ENCODE data around the gene CASP3. TPM values are rescaled to one million over a fixed set of nuclear protein-coding genes. Genes with fewer than 3 reads are reported as not detected.
"Not testable (repeated sequence)": the region's sequence is repeated elsewhere in the genome, so short reads cannot be mapped to it uniquely, and the experiment has no call there.

Gene CASP3
- total and polyA plus RNA-seq, 12 donors: 8.5 to 44.5 (median 19.4) TPM

DNA sequence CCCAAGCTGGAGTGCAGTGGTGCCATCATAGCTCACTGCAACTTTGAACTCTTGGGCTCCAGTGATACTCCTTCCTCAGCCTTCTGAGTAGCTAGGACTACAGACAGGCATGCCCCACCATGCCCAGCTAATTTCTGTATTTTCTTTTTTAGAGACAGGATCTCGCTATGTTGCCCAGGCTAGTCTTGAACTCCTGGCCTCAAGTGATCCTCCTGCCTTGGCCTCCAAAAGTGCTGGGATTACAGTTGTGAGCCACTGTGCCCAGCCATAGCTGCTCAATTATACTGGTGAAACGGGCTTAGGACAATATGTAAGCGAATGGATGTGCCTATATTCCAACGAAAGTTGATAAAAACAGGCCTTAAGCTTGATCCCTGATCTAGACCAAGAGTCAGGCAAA lies 13.1 kb downstream of the CASP3 start:
- peaks cover 0 to 51% of the 10 kb centered on the region in 2 donors for H3K36me3 ChIP-seq (replicated peaks in 1 of 2)
- H3K4me3 ChIP-seq: no peak overlapping the region
- intact Hi-C loops (cut with DNase I): no loop called here
- no peak overlapping the region for H3K27ac ChIP-seq
- TF ChIP-seq, protein P1, sequence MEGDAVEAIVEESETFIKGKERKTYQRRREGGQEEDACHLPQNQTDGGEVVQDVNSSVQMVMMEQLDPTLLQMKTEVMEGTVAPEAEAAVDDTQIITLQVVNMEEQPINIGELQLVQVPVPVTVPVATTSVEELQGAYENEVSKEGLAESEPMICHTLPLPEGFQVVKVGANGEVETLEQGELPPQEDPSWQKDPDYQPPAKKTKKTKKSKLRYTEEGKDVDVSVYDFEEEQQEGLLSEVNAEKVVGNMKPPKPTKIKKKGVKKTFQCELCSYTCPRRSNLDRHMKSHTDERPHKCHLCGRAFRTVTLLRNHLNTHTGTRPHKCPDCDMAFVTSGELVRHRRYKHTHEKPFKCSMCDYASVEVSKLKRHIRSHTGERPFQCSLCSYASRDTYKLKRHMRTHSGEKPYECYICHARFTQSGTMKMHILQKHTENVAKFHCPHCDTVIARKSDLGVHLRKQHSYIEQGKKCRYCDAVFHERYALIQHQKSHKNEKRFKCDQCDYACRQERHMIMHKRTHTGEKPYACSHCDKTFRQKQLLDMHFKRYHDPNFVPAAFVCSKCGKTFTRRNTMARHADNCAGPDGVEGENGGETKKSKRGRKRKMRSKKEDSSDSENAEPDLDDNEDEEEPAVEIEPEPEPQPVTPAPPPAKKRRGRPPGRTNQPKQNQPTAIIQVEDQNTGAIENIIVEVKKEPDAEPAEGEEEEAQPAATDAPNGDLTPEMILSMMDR (IDR thresholded peaks at IDR 0.05): no peak
- peaks cover 13 to 18% of the 10 kb centered on the region in 2 donors for H3K4me1 ChIP-seq (replicated peaks in 1 of 2)
- WGBS, 4 donors: 94 to 98% (median 95%) methylated on average over 4 of the region's 4 CpGs
- DNase-seq: no peak
- no peaks in the 10 kb centered on the region for H3K27me3 ChIP-seq
- H3K9me3 ChIP-seq (replicated peaks in 1 of 3): no peaks in the 10 kb centered on the region

DNA sequence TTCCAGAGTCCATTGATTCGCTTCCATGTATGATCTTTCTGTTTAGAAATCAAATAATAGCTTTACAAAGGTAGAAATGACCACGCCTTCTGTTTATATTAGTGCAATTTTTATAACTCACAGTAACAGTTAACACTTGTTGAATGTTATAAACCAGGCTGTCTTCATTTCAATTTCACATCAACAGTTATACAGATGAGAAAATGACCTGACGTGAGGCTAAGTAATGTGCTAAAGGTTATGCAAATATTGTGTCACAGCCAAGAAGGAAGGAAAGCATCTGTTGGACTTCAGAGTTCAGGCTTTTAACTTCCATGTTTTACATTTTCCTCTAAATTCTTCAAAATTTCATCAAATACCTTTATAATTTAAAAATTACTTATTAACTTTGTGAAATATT lies 13.9 kb downstream of the CASP3 start:
- H3K27me3 ChIP-seq: no peaks in the 10 kb centered on the region

DNA sequence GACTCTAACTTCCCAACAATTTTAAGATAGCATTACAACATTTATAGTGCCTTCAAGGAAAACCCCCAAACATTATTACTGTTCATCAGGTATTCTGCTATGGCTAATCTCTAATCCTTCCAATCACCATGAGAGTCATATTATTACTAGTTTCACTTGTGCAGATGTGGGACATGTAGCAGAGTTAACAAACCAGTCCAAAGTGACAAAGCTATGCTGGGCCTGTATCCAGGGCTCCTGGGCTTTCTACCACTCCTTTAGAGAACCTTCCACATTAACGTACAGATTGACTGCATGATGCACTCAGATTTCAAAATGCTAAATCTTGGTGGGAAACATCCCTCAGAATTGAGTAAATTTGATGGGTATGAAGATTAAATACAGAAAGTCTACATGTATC lies 16.4 kb downstream of the CASP3 start:
- WGBS, 4 donors: 83 to 100% (median 90%) methylated on average over 1 of the region's 1 CpG
- H3K36me3 ChIP-seq (replicated peaks in 1 of 2): peaks cover 0 to 77% of the 10 kb centered on the region in 2 donors

More for the DNA sequence above, 13.9 kb downstream of the CASP3 start:
- no peak for DNase-seq
- peaks cover 13 to 15% of the 10 kb centered on the region in 2 donors for H3K4me1 ChIP-seq (replicated peaks in 1 of 2)
- TF ChIP-seq, protein P1 (IDR thresholded peaks at IDR 0.05): no peak
- no peak for TF ChIP-seq POLR2A (IDR thresholded peaks at IDR 0.05)
- no peak overlapping the region for H3K4me3 ChIP-seq
- 66 to 88% (median 79%) methylated on average over 3 of the region's 3 CpGs for whole genome bisulfite sequencing, 4 donors
- no peaks in the 10 kb centered on the region for H3K9me3 ChIP-seq (replicated peaks in 1 of 3)
- no peak overlapping the region for H3K27ac ChIP-seq
- intact Hi-C loops (cut with DNase I): no loop called here
- H3K36me3 ChIP-seq (replicated peaks in 1 of 2): peaks cover 0 to 58% of the 10 kb centered on the region in 2 donors

DNA sequence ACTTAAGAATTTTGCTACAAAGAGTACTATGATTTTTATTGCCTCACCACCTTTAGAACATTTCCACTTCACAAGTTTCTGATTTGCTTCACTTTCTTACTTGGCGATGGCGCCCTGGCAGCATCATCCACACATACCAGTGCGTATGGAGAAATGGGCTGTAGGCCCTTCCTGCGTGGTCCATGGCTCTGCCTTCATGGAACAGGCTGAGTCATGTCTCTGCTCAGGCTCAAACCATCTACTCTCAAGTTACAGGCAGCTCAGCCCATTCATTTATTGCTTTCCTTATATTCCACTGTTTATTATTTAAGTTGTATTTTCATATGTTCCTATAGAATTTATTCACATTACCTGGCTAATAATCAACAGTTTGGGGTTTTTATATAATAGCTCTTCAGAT lies 21.1 kb downstream of the CASP3 start:
- intact Hi-C loops (cut with DNase I): no loop called here
- 97 to 99% (median 97%) methylated on average over 4 of the region's 4 CpGs for WGBS, 4 donors
- no peak overlapping the region for H3K27ac ChIP-seq
- no peak for TF ChIP-seq POLR2A (IDR thresholded peaks at IDR 0.05)
- TF ChIP-seq, protein P1 (IDR thresholded peaks at IDR 0.05): no peak
- H3K4me3 ChIP-seq: no peak overlapping the region
- no peaks in the 10 kb centered on the region for H3K9me3 ChIP-seq (replicated peaks in 1 of 3)
- no peaks in the 10 kb centered on the region for H3K27me3 ChIP-seq
- peaks cover 0 to 4% of the 10 kb centered on the region in 2 donors for H3K4me1 ChIP-seq (replicated peaks in 1 of 2)
- no peak for DNase-seq
- peaks cover 0 to 51% of the 10 kb centered on the region in 2 donors for H3K36me3 ChIP-seq (replicated peaks in 1 of 2)

More for the DNA sequence above, 16.4 kb downstream of the CASP3 start:
- intact Hi-C loops (cut with DNase I): no loop called here
- H3K9me3 ChIP-seq (replicated peaks in 1 of 3): no peaks in the 10 kb centered on the region
- peaks cover 0 to 4% of the 10 kb centered on the region in 2 donors for H3K4me1 ChIP-seq (replicated peaks in 1 of 2)
- no peaks in the 10 kb centered on the region for H3K27me3 ChIP-seq
- DNase-seq: no peak
- TF ChIP-seq, protein P1 (IDR thresholded peaks at IDR 0.05): no peak
- no peak for TF ChIP-seq POLR2A (IDR thresholded peaks at IDR 0.05)
- H3K4me3 ChIP-seq: no peak overlapping the region
- no peak overlapping the region for H3K27ac ChIP-seq

DNA sequence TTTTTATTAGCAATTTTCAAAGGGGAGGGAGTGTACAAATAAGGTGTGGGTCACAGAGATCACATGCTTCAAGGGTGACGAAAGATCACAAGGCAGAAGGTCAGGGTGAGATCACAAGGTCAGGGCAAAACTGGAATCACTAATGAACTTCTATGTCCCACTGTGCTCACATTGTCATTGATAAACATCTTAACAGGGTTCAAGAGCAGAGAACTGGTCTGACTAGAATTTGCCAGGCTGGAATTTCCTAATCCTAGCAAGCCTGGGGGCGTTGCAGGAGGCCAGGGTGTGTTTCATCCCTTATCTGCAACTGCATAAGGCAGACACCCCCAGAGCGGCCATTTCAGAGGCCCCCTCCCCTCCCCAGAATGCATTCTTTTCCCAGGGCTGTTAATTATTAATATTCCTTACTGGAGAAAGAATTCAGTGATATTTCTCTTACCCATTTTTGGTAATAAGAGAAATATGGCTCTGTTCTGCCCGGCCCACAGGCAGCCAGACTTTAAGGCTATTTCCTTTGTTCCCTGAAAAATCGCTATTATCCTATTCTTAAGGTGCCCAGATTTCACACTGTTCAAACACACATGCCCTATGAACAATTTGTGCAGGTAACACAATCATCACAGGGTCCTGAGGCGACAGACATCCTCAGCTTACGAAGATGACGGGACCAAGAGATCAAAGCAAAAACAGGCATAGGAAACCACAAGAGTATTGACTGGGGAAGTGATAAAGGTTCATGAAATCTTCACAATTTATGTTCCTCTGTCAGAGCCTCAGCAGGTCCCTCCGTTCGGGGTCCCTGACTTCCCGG lies 23.3 kb downstream of the CASP3 start:
- 84 to 93% (median 90%) methylated on average over 11 of the region's 11 CpGs for WGBS, 4 donors
- peaks cover 0 to 39% of the 10 kb centered on the region in 2 donors for H3K36me3 ChIP-seq (replicated peaks in 1 of 2)

More for the DNA sequence above, 23.3 kb downstream of the CASP3 start:
- intact Hi-C loops (cut with DNase I); DNase-seq; H3K27ac ChIP-seq; H3K27me3 ChIP-seq; H3K4me3 ChIP-seq; H3K4me1 ChIP-seq (replicated peaks in 1 of 2); H3K9me3 ChIP-seq (replicated peaks in 1 of 3): not testable (repeated sequence)

All from adrenal gland (tissue), 12 donors.